GM12801 (cell line): ENCODE measurements around the gene CBLN3.

ENCODE experiments used
- CTCF ChIP-seq: IDR thresholded peaks from one replicate; pipeline ENCODE4 v1.5.1; 2011; ENCODE audit warnings: control low read depth; ENCODE audit not compliant: insufficient read length; ENCODE audit errors: extremely low read depth

Gene CBLN3

DNA sequence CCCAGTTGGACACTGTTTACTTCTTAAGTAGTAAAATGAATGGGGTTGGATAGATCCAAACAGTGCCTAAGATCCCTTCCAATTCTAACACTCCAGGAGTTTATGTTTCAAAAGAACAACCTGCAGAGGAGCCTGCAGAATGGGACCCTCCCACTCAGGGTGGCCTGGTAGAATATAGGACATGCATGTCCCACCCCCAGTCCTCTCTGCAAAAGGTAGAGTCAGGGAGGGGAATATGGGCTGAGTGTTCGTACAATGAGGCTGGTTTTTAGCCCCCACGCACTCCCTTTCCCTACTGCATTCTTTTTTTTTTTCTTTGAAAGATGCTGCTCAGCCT, 42.5 kb downstream of the CBLN3 start:
- no peak for TF ChIP-seq CTCF

- TF ChIP-seq CTCF = no peak
These were observed 43.9 kb downstream of the CBLN3 start for GRCh38 chr14:24385524-24385923.

DNA sequence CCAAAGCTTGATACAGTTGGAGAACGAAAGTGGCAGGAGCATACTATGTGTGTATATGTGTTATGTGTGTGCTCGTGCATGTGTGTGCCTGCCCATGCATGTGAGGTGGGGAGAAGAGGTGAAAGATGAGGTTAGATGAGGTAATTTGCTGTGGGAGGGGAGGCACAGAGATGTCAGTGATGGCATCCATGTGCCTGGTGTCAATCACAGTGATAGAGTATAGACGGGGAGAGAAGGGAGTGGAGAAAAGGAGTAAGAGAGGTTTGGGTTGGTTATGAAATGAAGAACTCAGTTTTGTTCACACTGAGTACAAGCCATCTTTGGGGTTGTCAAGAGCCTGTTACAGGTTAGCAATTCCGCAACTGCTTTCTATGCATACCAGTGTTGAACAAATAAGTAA, 45.3 kb downstream of the CBLN3 start:
- no peak for TF ChIP-seq CTCF

DNA sequence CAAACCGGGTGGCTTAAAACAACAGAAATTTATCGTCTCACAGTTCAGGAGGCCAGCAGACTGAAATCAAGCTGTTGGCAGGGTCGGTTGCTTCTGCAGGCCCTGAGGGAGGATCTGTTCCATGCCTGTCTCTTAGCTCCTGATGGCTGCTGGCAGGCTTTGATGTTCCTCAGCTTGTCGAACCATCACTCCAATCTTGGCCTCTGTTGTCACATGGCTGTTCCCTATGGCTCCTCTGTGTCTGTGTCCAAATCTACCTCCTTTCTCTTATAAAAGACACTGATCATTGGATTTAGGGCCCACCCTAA, 47.5 kb downstream of the CBLN3 start:
- TF ChIP-seq CTCF = no peak

- TF ChIP-seq CTCF = no peak
These were observed 48.0 kb downstream of the CBLN3 start for GRCh38 chr14:24381363-24382063.

DNA sequence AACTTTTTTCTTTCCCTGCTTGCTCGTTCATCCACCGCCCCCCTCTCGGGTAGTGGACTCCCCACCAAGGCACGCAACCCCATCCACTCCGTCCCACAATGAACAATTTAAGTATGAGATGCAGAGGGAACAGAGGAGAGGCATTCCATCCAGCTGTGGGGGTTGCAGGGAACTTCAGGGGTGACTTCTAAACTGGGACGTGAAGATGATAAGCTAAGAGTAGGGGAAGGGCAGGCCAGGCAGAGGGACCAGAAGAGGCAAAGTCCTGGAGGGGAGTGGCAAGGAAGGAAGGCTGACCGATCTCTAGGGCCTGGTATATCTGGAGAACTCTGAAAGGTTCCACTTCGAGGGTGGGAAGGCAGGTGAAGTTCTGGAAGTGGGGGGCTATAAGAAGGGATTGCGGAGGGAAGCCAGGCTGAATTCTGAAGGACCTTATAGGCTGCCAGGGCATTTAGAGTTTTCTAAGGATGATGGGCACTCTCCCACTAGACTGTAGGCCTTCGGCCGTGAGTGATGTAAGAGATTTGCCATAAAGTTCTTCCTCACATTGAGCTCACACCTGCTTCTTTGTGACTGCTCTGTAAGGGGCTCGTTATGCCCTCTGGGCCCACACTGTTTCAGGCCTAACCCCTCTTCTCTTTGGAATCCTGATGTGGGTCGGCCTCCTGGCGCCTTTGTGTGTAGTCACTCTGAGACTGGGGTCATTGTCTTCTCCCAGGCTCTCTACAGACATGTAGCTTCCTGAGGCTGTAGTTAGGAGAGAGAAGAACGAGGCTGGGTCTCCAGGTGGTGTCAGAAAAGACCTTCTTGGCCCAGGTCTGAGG, 49.3 kb downstream of the CBLN3 start:
- no peak for TF ChIP-seq CTCF

DNA sequence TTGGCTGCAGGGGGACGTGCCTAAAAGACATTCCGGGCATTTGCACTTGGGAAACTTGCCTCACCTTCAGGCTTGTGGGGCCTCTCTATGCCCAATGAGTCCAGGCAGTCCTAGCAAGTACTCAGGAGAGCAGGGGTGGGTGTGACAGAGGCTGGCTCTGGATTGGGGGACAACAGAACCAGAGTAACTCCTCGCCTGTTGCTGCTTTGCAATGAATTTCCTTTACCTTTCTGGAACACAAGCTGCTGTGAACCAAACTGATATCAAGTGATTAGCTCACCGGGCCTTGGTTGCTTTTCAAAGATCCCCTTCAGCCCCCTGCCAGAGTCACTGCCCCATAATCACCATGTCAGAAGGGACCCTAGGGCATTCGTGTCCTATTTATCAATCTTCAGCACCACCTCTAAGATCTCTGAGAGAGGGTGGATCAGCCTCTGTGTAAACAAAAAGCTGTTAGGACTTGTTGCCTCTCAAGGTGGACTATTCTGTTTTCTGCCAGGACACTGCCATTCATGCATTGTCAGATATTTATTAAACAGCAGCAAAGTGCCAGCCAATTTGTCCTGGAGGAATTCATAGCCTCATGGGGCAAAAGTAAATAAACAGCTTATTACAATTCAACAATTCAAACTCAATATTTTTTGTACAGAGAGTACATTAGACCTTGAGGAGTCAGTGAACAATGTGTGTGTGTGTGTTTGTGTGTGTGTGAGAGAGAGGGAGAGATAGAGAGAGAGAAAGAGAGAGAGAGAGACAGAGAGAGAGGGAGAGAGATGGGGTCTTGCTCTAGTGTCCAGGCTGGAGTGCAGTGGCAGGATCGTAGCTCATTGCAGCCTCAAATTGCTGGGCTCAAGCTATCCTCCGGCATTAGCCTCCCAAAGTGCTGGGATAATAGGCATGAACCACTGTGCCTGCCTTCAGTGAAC, 50.2 kb downstream of the CBLN3 start:
- no peak for TF ChIP-seq CTCF
